Osteoblast (primary cell): ENCODE results near the gene GADL1. TPM values are rescaled to one million over a fixed set of nuclear protein-coding genes. Genes with fewer than 3 reads are reported as not detected.
A peak's percentile ranks its signal among the peaks of the same experiment; 100 is the strongest.

Source experiments
- DNase-seq: peaks from one replicate; pipeline ENCODE4 v3.0.0; 2011; ENCODE audit warnings: low spot score, mixed read lengths; ENCODE audit not compliant: insufficient read length; ENCODE audit errors: missing footprints
- H2AFZ ChIP-seq: 2 replicates; pipeline ENCODE4 v1.6.0; 2011; ENCODE audit warnings: mild to moderate bottlenecking, low read length
- H3K27ac ChIP-seq: 2 replicates; pipeline ENCODE4 v1.5.1; 2011; ENCODE audit warnings: mild to moderate bottlenecking, low read depth, low read length, moderate library complexity
- H3K27me3 ChIP-seq: 2 replicates; pipeline ENCODE4 v1.6.0; 2012; ENCODE audit warnings: mild to moderate bottlenecking, control low read depth, inconsistent platforms, low read length, moderate library complexity; ENCODE audit not compliant: insufficient read depth
- H3K36me3 ChIP-seq: 2 replicates; pipeline ENCODE4 v1.5.1; 2011; ENCODE audit warnings: mild to moderate bottlenecking, low read length, control low read depth, moderate library complexity; ENCODE audit not compliant: insufficient read depth
- H3K4me1 ChIP-seq: 2 replicates; pipeline ENCODE4 v1.5.1; 2011; ENCODE audit warnings: mild to moderate bottlenecking, low read length, control low read depth, moderate library complexity; ENCODE audit not compliant: insufficient read depth
- H3K4me2 ChIP-seq: 2 replicates; pipeline ENCODE4 v1.6.0; 2011; ENCODE audit warnings: mild to moderate bottlenecking, low read length; ENCODE audit not compliant: insufficient read depth
- H3K4me3 ChIP-seq: fragments of 200-600 bp; sonication (generic); 3 replicates; pipeline ENCODE4 v1.5.1; 2012; ENCODE audit warnings: mild to moderate bottlenecking, low read length, inconsistent platforms; ENCODE audit not compliant: insufficient read depth
- H3K79me2 ChIP-seq: 2 replicates; pipeline ENCODE4 v1.6.0; 2012; ENCODE audit warnings: mild to moderate bottlenecking, low read length, control low read depth, inconsistent platforms; ENCODE audit not compliant: insufficient read depth
- H3K9me3 ChIP-seq: 2 replicates; pipeline ENCODE4 v1.5.1; 2011; ENCODE audit warnings: low read depth, low read length, control low read depth
- H4K20me1 ChIP-seq: 2 replicates; pipeline ENCODE4 v1.6.0; 2012; ENCODE audit warnings: mild to moderate bottlenecking, low read length, control low read depth; ENCODE audit not compliant: insufficient read depth
- total RNA-seq: library from RNA; depleted of rRNA; stranded (reverse); fragments of >200 nt; gene quantifications from 2 replicates; pipeline ENCODE4 v1.2.3, GENCODE V29; 2012
- TF ChIP-seq, protein P1 (sequence below): IDR thresholded peaks from 2 replicates; pipeline ENCODE4 v1.5.1; 2011; ENCODE audit warnings: mild to moderate bottlenecking, low read depth, low read length, moderate library complexity; ENCODE audit errors: extremely low read depth

Gene GADL1
- total RNA-seq, 1 donor: not detected

- H4K20me1 ChIP-seq: no peaks in the 10 kb centered on the region
- TF ChIP-seq, protein P1, sequence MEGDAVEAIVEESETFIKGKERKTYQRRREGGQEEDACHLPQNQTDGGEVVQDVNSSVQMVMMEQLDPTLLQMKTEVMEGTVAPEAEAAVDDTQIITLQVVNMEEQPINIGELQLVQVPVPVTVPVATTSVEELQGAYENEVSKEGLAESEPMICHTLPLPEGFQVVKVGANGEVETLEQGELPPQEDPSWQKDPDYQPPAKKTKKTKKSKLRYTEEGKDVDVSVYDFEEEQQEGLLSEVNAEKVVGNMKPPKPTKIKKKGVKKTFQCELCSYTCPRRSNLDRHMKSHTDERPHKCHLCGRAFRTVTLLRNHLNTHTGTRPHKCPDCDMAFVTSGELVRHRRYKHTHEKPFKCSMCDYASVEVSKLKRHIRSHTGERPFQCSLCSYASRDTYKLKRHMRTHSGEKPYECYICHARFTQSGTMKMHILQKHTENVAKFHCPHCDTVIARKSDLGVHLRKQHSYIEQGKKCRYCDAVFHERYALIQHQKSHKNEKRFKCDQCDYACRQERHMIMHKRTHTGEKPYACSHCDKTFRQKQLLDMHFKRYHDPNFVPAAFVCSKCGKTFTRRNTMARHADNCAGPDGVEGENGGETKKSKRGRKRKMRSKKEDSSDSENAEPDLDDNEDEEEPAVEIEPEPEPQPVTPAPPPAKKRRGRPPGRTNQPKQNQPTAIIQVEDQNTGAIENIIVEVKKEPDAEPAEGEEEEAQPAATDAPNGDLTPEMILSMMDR: no peak
These were observed 164.9 kb downstream of the GADL1 start for GRCh38 chr3:30729512-30729911.

GRCh38 chr3:30728143-30728542, 166.3 kb downstream of the GADL1 start:
- Histone ChIP-seq H3K4me1 (no peaks in the 10 kb centered on the region), H2AFZ (no peak overlapping the region), H3K79me2 (no peaks in the 10 kb centered on the region), H3K36me3 (no peaks in the 10 kb centered on the region), H3K27me3 (no peaks in the 10 kb centered on the region), H3K27ac (no peak overlapping the region), H4K20me1 (no peaks in the 10 kb centered on the region), H3K4me3 (no peak overlapping the region), H3K4me2 (no peak overlapping the region), H3K9me3 (no peaks in the 10 kb centered on the region)
- no peak for DNase-seq
- TF ChIP-seq, protein P1: no peak

More at GRCh38 chr3:30729512-30729911, 164.9 kb downstream of the GADL1 start:
- H3K4me3 ChIP-seq: no peak overlapping the region
- H3K27me3 ChIP-seq: no peaks in the 10 kb centered on the region
- no peaks in the 10 kb centered on the region for H3K9me3 ChIP-seq
- H3K4me2 ChIP-seq: no peak overlapping the region
- no peaks in the 10 kb centered on the region for H3K79me2 ChIP-seq
- H2AFZ ChIP-seq: no peak overlapping the region
- DNase-seq: no peak
- H3K4me1 ChIP-seq: no peaks in the 10 kb centered on the region
- H3K27ac ChIP-seq: no peak overlapping the region
- H3K36me3 ChIP-seq: no peaks in the 10 kb centered on the region

- Histone ChIP-seq H3K27me3 (no peaks in the 10 kb centered on the region), H2AFZ (no peak overlapping the region), H3K27ac (no peak overlapping the region), H3K4me2 (no peak overlapping the region), H4K20me1 (no peaks in the 10 kb centered on the region), H3K79me2 (no peaks in the 10 kb centered on the region), H3K4me1 (peaks cover 5% of the 10 kb centered on the region), H3K9me3 (no peaks in the 10 kb centered on the region), H3K4me3 (no peak overlapping the region), H3K36me3 (no peaks in the 10 kb centered on the region)
- TF ChIP-seq, protein P1: no peak
- DNase-seq: no peak
These were observed 169.6 kb downstream of the GADL1 start for GRCh38 chr3:30724863-30725262.

DNA sequence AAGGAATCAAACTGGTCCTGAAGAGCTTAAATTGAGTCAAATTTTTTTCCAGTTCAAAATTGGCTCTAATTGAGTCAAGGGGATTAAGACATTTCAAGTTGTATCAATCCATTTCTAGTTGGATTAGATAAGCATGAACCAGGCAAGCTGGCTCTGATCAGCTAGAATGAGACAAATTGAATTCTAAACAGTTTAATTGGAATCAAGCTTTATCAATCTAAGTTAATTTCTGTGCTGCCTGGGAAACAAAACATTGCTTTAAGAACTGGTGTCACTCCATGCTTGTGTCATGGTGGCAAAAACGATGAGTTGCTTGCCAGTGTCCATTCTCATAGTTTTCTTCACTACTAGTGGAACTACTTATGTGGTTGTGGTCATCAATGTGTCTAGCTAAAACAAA, 171.2 kb downstream of the GADL1 start:
- Histone ChIP-seq H2AFZ (no peak overlapping the region), H3K9me3 (no peaks in the 10 kb centered on the region), H4K20me1 (no peaks in the 10 kb centered on the region), H3K27me3 (no peaks in the 10 kb centered on the region), H3K79me2 (no peaks in the 10 kb centered on the region), H3K4me3 (no peak overlapping the region), H3K4me1 (peaks cover 5% of the 10 kb centered on the region), H3K27ac (no peak overlapping the region), H3K36me3 (no peaks in the 10 kb centered on the region), H3K4me2 (no peak overlapping the region)
- DNase-seq: peak; percentile 68
- TF ChIP-seq, protein P1: no peak
